Activated CD8-positive, alpha-beta memory T cell treated with anti-CD3 and anti-CD28 coated beads for 24 hours (primary cell): Measurements from ENCODE around the gene EMILIN1.

Experiments used
- DNase-seq: peaks from one replicate; pipeline ENCODE4 v3.0.0-alpha.2; 2020

The EMILIN1 gene

GRCh38 chr2:27127883-27128667 lies 49.7 kb downstream of the EMILIN1 start:
- no peak for DNase-seq

DNA sequence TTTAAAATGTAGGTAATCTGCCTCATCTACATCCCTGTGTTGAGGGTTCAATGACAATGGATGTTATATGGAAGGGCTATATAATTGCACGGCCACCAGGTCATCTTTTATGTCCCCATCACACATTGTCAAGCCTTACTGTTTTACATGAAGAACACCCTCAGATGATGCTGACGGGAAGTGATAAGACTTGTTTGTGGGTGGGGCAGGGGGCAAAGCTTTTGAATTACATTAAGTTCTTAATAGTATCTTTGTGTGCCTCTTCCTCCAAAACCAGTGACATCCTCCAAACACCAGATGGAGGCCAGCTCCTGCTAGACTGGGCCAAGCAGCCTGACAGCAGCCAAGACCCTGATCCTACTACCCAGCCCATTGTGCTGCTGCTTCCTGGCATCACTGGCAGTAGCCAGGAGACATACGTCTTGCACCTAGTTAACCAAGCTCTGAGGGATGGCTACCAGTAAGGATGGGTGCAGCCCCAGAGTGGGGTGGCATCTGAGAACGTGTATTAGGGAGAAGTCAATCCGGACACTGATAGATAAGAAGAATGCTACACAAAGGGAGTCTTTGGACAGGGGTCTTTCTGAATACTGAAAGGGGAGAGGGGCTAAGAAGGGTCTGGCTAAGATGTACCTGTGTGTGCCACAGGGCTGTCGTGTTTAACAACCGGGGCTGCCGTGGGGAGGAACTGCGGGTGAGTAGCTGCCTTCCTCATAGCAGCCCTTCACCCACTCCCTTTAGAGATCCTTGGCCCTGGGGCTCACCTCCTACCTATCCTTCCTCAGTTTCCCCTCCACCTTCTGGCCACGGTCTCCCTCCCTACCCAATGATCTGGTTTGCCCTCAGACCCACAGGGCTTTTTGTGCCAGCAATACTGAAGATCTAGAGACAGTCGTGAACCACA lies 50.5 kb downstream of the EMILIN1 start:
- DNase-seq = no peak

- DNase-seq = no peak
Measured at GRCh38 chr2:27130396-27130795, 52.0 kb downstream of the EMILIN1 start.

GRCh38 chr2:27131429-27131828 lies 53.0 kb downstream of the EMILIN1 start:
- DNase-seq = no peak

DNA sequence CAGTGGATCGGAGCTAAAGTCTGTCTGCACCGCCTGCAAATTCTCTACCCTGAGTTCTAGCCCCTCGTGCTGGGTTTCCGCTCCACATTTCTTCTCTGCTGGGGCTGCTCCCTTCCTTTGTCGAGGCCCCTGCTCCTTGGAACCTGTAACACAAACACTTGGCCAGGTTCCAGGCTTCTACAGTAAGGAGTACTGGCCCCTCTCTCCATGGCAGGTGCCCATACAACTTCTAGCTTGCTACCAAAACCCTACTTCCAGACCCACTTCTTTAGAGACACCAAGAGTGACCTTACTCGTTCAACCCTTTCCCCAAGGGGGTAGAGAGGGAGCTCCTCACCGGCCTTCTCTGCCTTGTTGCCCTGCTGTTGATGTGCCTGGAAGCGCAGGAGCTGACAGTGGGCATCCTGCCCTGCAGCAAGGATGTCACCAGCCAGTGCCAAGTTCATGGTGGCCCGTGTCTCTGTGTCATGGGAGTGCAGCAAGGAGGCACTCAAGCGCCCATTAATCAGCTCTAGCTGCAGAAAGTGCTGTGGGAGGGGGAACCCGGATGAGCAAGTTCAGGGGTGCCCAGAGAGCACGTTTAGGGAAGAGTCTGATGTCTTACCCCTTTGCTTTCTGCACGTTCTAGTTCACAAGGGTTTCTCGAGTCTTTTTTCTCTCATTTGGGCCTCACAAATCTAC lies 54.9 kb downstream of the EMILIN1 start:
- no peak for DNase-seq

GRCh38 chr2:27133905-27134780 lies 55.7 kb downstream of the EMILIN1 start, which contains the start of gene PREB:
Gene PREB (minus strand): TSS chr2:27134636. CDS start chr2:27134421, 215 bp downstream.
- DNase-seq = peak; percentile 100

GRCh38 chr2:27134781-27135477 lies 56.5 kb downstream of the EMILIN1 start:
- no peak for DNase-seq

- DNase-seq = no peak
Measured at GRCh38 chr2:27135478-27135955, 57.1 kb downstream of the EMILIN1 start.
